IPS-15b (cell line): Measurements from ENCODE around the gene TCF19.
"Not testable (repeated sequence)": the region's sequence is repeated elsewhere in the genome, so short reads cannot be mapped to it uniquely, and the experiment has no call there.

Experiments
- H3K27me3 ChIP-seq: one replicate; pipeline ENCODE4 v1.6.1; 2013; ENCODE audit warnings: low read length; ENCODE audit not compliant: control insufficient read depth, insufficient read depth
- H3K36me3 ChIP-seq: one replicate; pipeline ENCODE4 v1.6.1; 2013; ENCODE audit warnings: low read length; ENCODE audit not compliant: control insufficient read depth, insufficient read depth
- H3K4me1 ChIP-seq: one replicate; pipeline ENCODE4 v1.6.1; 2013; ENCODE audit warnings: mild to moderate bottlenecking, low read length; ENCODE audit not compliant: control insufficient read depth, insufficient read depth
- H3K4me3 ChIP-seq: one replicate; pipeline ENCODE4 v1.5.1; 2013; ENCODE audit warnings: low read depth, low read length
- H3K9ac ChIP-seq: one replicate; pipeline ENCODE4 v1.6.1; 2013; ENCODE audit warnings: low read depth, mild to moderate bottlenecking, low read length
- H3K9me3 ChIP-seq: one replicate; pipeline ENCODE4 v1.6.1; 2013; ENCODE audit warnings: mild to moderate bottlenecking, low read length; ENCODE audit not compliant: control insufficient read depth, insufficient read depth

The TCF19 gene

DNA sequence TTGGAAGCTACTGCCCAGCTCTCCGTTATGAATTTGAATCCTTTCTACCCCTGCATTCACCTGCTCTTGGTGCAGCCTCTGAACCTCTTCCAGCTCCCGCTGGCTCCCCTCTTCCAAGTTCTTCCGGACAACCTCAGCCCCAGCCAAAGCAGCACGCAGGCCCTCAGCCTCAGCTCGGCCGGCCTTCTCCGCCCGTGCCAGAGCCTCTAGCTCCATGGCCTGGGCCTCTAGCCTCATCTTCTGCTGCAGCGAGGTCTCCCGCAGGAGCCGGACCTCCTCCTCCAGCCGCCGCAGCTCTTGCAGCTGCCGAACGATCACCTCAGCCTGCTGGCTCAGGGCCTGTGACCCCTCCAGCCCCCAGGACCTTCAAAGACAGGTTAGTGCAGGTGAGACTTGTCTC lies 4.0 kb upstream of the TCF19 start:
- Histone ChIP-seq H3K36me3 (peaks cover 28% of the 10 kb centered on the region), H3K9me3 (no peaks in the 10 kb centered on the region), H3K4me3 (no peak overlapping the region)

DNA sequence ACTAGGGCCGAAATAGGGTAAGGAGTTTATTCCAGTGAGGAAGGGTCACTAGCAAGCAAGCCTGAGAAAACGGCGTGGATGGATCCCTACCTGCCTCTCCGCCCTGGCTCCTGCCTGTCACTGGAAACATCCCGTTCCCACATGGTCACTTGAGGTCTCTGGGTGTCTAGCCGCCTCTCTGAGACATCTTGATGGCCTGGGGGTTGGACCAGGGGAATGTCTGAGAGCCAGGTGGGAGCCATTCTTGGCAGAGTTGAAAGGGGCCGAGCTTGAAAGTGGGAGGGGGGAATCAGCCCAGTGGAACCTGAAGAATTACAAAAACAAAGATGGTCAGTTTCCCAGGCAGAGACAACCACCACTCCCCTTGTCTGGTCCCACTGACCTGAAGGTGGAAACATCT lies 1.7 kb upstream of the TCF19 start:
- Histone ChIP-seq H3K4me3 (no peak overlapping the region), H3K9ac (no peak overlapping the region), H3K4me1 (peaks cover 4% of the 10 kb centered on the region), H3K36me3 (peaks cover 17% of the 10 kb centered on the region), H3K27me3 (no peaks in the 10 kb centered on the region), H3K9me3 (no peaks in the 10 kb centered on the region)

More for the DNA sequence above, 4.0 kb upstream of the TCF19 start:
- no peaks in the 10 kb centered on the region for H3K27me3 ChIP-seq
- no peak overlapping the region for H3K9ac ChIP-seq
- peaks cover 4% of the 10 kb centered on the region for H3K4me1 ChIP-seq

- peaks cover 25% of the 10 kb centered on the region for H3K36me3 ChIP-seq
- H3K4me1 ChIP-seq = peaks cover 4% of the 10 kb centered on the region
- peak within 1 kb of the TSS; percentile 94 for H3K4me3 ChIP-seq
- H3K9ac ChIP-seq = peak within 1 kb of the TSS; percentile 50
- no peaks in the 10 kb centered on the region for H3K27me3 ChIP-seq
- no peaks in the 10 kb centered on the region for H3K9me3 ChIP-seq
These were observed 763 bp upstream of the TCF19 start, which contains the start of gene CCHCR1 for GRCh38 chr6:31157513-31158139. Gene CCHCR1 (minus strand): TSS chr6:31157802. CDS start chr6:31157600, 202 bp downstream.

GRCh38 chr6:31158863-31159855 lies 770 bp downstream of the TCF19 start:
- Histone ChIP-seq H3K36me3 (peaks cover 29% of the 10 kb centered on the region), H3K27me3 (no peaks in the 10 kb centered on the region), H3K4me3 (peak overlapping the region; percentile 94), H3K9ac (peak overlapping the region; percentile 1), H3K4me1 (peaks cover 4% of the 10 kb centered on the region), H3K9me3 (no peaks in the 10 kb centered on the region)

- peaks cover 34% of the 10 kb centered on the region for H3K36me3 ChIP-seq
- H3K9me3 ChIP-seq = no peaks in the 10 kb centered on the region
- H3K9ac ChIP-seq = no peak overlapping the region
- no peaks in the 10 kb centered on the region for H3K27me3 ChIP-seq
- H3K4me3 ChIP-seq = no peak overlapping the region
- H3K4me1 ChIP-seq = peaks cover 8% of the 10 kb centered on the region
These were observed 3.1 kb downstream of the TCF19 start for GRCh38 chr6:31161216-31162126.

DNA sequence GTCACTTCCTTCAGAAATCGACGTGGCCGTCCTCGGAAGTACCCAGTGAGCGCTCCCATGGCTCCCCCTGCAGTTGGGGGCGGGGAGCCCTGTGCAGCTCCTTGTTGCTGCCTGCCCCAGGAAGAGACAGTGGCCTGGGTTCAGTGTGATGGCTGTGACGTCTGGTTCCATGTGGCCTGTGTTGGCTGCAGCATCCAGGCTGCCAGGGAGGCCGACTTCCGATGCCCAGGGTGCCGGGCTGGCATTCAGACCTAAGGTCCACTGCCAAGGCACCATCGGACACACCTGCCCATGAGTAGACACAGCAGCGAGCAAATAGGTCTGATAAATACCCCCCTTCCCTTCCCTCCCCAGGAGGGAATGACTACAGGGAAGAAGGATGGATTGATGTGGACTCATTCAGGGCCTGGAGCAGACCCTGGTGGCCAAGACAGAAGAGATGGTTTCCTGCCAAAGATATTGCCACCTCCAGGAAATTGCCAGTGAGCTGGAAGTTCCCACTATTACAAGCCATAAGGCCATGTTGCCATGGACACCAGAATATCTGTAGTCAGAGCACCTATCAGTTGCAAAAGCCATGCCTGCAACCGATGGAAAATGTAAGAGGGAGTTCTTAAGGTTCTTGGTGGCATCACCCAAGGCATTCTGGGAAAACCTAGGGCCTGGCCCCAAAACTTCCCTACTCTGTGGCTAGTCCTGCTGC lies 4.2 kb downstream of the TCF19 start:
- Histone ChIP-seq H3K27me3 (no peaks in the 10 kb centered on the region), H3K4me3 (no peak overlapping the region), H3K36me3 (peaks cover 34% of the 10 kb centered on the region), H3K4me1 (peaks cover 4% of the 10 kb centered on the region), H3K9me3 (no peaks in the 10 kb centered on the region), H3K9ac (no peak overlapping the region)

DNA sequence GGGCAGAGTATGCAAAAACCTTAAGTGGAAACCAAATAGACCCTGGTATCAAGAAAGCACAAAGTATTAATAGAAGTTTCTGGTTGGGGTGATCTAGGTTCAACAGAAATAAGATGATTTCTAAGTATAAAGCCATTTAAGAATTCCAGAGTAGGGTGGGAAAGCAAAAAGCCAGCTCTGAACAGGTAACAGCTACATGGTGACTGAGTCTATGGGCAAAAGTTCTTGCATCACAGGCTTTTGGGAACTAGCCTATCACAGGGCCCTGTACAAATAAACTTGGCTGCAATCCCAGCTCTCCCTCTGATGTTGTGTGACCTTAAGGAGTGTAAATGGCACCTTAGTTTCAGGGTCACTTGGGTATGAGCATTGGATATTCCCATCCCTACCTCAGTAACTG lies 5.5 kb downstream of the TCF19 start:
- no peak overlapping the region for H3K4me3 ChIP-seq
- H3K36me3 ChIP-seq = peaks cover 34% of the 10 kb centered on the region
- no peaks in the 10 kb centered on the region for H3K27me3 ChIP-seq
- no peak overlapping the region for H3K9ac ChIP-seq
- peaks cover 4% of the 10 kb centered on the region for H3K4me1 ChIP-seq
- no peaks in the 10 kb centered on the region for H3K9me3 ChIP-seq

DNA sequence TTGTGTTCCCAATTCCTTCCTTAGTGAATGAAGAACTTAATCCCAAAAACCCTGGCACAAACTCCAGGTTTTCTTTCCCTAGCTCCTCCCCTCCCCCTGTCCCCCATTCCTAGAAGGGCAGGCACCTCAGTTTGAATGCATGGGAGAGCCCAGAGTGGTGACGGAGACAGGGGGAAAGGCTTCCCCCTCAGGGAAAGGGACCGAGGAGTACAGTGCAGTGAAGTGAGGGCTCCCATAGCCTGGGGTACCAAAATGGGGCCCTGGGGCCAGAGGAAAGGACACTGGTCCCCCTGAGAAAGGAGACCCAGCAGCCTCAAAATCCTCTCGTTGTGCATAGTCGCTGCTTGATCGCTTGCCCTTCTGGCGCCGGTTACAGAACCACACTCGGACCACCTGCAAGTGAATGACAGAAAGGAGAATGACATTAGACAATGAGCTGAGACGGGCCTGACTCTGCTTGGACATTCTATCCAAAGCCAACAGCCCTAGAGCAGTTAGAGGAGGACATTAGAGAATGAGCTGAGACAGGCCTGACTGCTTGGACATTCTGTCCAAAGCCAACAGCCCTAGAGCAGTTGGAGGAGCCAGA lies 6.2 kb downstream of the TCF19 start:
- not testable (repeated sequence) for H3K4me3 ChIP-seq, H3K4me1 ChIP-seq, H3K9me3 ChIP-seq, H3K9ac ChIP-seq, H3K27me3 ChIP-seq
- H3K36me3 ChIP-seq = peaks cover 37% of the 10 kb centered on the region

GRCh38 chr6:31165064-31165832 lies 6.9 kb downstream of the TCF19 start:
- not testable (repeated sequence) for H3K4me3 ChIP-seq, H3K4me1 ChIP-seq, H3K9ac ChIP-seq

GRCh38 chr6:31165986-31166385 lies 7.6 kb downstream of the TCF19 start:
- Histone ChIP-seq H3K4me3 (no peak overlapping the region), H3K9me3 (no peaks in the 10 kb centered on the region), H3K36me3 (peaks cover 46% of the 10 kb centered on the region), H3K9ac (no peak overlapping the region), H3K27me3 (no peaks in the 10 kb centered on the region), H3K4me1 (peaks cover 7% of the 10 kb centered on the region)

More at GRCh38 chr6:31165064-31165832, 6.9 kb downstream of the TCF19 start:
- H3K9me3 ChIP-seq, H3K27me3 ChIP-seq: not testable (repeated sequence)
- peaks cover 44% of the 10 kb centered on the region for H3K36me3 ChIP-seq
